T-cell (primary cell): ENCODE data around the gene GNAS. TPM values are rescaled to one million over a fixed set of nuclear protein-coding genes. Genes with fewer than 3 reads are reported as not detected.

ENCODE experiments used
- ATAC-seq, 4 experiments: fragments of 200-7000 bp in 3 of 4; fragments of 150-1000 bp in 1 of 4; cut with Tn5 transposase; replicated peaks in 1 of 4; 1 replicate in 3 of 4; 2 replicates in 1 of 4; pipeline ENCODE4 v1.10.0; 2021; ENCODE audit warnings: moderate library complexity in 3 of 4, mild to moderate bottlenecking in 2 of 4, moderate number of reproducible peaks in 1 of 4
- CTCF ChIA-PET, 2 donors: fragments of 300-600 bp; sonication (Branson Sonifier 250); formaldehyde crosslinking; loops; one replicate each; lab custom pipeline; 2022; ENCODE audit warnings: antibody characterized with exemption in 2 of 2; lab: Charles Lee
- POLR2A ChIA-PET, 2 donors: fragments of 300-600 bp; sonication (Branson Sonifier 250); formaldehyde crosslinking; loops; one replicate each; lab custom pipeline; 2022; ENCODE audit warnings: antibody characterized with exemption in 2 of 2; lab: Charles Lee
- DNase-seq, 35 experiments: peaks; one replicate each; pipeline versions ENCODE4 v3.0.0 to v3.0.0-alpha.2; 2013 to 2023
- H3K27ac ChIP-seq: one replicate; pipeline ENCODE4 v1.5.1; 2013; ENCODE audit warnings: low read length
- H3K27me3 ChIP-seq, 2 experiments: replicated peaks in 1 of 2; 1 replicate in 1 of 2; 2 replicates in 1 of 2; pipeline versions ENCODE4 v1.6.1 to v1.7.0; 2013; ENCODE audit warnings: low read length in 1 of 2, mixed read lengths in 1 of 2; ENCODE audit not compliant: control insufficient read depth in 2 of 2, insufficient read depth in 2 of 2; ENCODE audit errors: extremely low read depth in 1 of 2
- H3K36me3 ChIP-seq, 2 donors: 1 replicate in 1 of 2; 2 replicates in 1 of 2; pipeline versions ENCODE4 v1.6.1 to v1.7.0; 2013; ENCODE audit warnings: low read length in 1 of 2; ENCODE audit not compliant: control insufficient read depth in 2 of 2, insufficient read depth in 1 of 2; ENCODE audit errors: extremely low read depth in 1 of 2
- H3K4me1 ChIP-seq, 2 experiments: 1 replicate in 1 of 2; 2 replicates in 1 of 2; pipeline versions ENCODE4 v1.6.1 to v1.7.0; 2013; ENCODE audit warnings: low read length in 2 of 2, mixed read lengths in 1 of 2; ENCODE audit not compliant: insufficient read depth in 2 of 2, control insufficient read depth in 1 of 2; ENCODE audit errors: extremely low read depth in 1 of 2
- H3K4me3 ChIP-seq, 2 donors: 1 replicate in 1 of 2; 2 replicates in 1 of 2; pipeline versions ENCODE4 v1.5.1 to v1.7.0; 2013; ENCODE audit warnings: mild to moderate bottlenecking in 2 of 2, low read length in 1 of 2, moderate library complexity in 1 of 2; ENCODE audit not compliant: control insufficient read depth in 1 of 2; ENCODE audit errors: extremely low read depth in 1 of 2
- H3K9me3 ChIP-seq: 2 replicates; pipeline ENCODE4 v1.7.0; 2013
- H3K27ac Mint-ChIP-seq, 2 donors: one replicate each; pipeline ENCODE4 v1.8.0; 2020 to 2021; ENCODE audit warnings: mild to moderate bottlenecking in 2 of 2, mixed read lengths in 2 of 2
- H3K27me3 Mint-ChIP-seq, 2 donors: one replicate each; pipeline ENCODE4 v1.8.0; 2021 to 2022; ENCODE audit warnings: mixed read lengths in 2 of 2
- H3K36me3 Mint-ChIP-seq: one replicate; pipeline ENCODE4 v1.8.0; 2021; ENCODE audit warnings: mixed read lengths
- H3K4me1 Mint-ChIP-seq, 3 donors: one replicate each; pipeline ENCODE4 v1.8.0; 2020 to 2022; ENCODE audit warnings: mixed read lengths in 3 of 3, mild to moderate bottlenecking in 1 of 3
- H3K4me3 Mint-ChIP-seq, 3 donors: one replicate each; pipeline ENCODE4 v1.8.0; 2020 to 2022; ENCODE audit warnings: mild to moderate bottlenecking in 3 of 3, mixed read lengths in 3 of 3, moderate library complexity in 3 of 3
- H3K9me3 Mint-ChIP-seq, 3 donors: one replicate each; pipeline ENCODE4 v1.8.0; 2020 to 2022; ENCODE audit warnings: mixed read lengths in 3 of 3
- WGBS: methylation state at CpG from one replicate; pipeline ENCODE4 v1.1.5; 2013; ENCODE audit warnings: missing lambda C conversion rate; ENCODE audit not compliant: insufficient coverage; 5-methylcytosine and 5-hydroxymethylcytosine counted together
- total RNA-seq, 35 experiments: library from RNA in 6 of 35; stranded (reverse) in 6 of 35; fragments of 120-200 nt in 1 of 35; gene quantifications; one replicate each; pipeline versions ENCODE4 v1.2.1 to v1.2.4 and lab custom pipeline; 2013 to 2026

Gene GNAS
- total RNA-seq, 5 donors from 2014 or later (not counting 1 experiment from before 2014, with no cell fraction given) = 578 to 855 (median 640) TPM

DNA sequence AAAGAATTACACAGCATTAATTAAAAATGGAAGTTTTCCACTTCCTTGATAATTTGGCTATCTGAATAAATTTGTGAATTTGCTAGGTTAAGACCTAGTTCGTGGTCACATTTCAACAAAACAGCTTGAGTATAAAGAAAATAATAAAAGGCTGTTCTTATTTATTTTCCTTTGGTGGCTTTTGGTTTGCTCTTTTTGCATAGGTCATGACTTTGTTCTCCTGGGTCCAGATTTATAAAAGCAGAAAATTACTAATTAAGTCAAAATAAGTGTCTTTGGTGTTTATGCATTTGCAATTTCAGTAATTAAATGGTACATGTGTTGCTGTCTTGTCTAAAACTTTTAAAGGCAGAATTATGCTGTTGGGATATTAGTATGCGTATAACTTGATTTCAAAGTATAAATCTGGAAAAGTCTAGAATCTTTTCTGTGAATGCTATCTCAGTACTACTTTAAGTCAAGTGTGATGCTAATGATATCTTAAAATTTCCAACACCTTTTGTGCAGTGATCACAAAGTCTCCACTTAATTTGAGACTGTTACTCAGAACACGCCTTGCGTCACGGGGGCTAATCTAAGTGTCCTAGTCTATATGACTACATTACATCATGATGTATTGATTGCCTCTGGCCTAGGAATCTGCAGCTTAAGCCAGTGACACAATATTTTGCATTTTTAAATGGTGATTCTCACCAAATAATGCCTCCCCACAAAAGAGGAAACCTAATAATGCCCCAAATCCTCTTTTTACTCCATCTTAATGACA lies 41.0 kb downstream of the GNAS start:
- Histone ChIP-seq H3K9me3 (no peaks in the 10 kb centered on the region), H3K36me3 (peaks cover 15 to 22% of the 10 kb centered on the region in 2 donors), H3K27me3 (no peaks in the 10 kb centered on the region), H3K4me1 (peaks cover 20 to 33% of the 10 kb centered on the region in 2 experiments), H3K4me3 (peak overlapping the region; percentile 18 to 92), H3K27ac (peak overlapping the region; percentile 90)
- peak overlapping the region; percentile 80 to 95 (median 84) for H3K4me3 Mint-ChIP-seq
- peaks cover 51 to 55% (median 54%) of the 10 kb centered on the region in 3 donors for H3K4me1 Mint-ChIP-seq
- H3K9me3 Mint-ChIP-seq = no peaks in the 10 kb centered on the region
- no peak for ATAC-seq
- CTCF ChIA-PET = no interaction called here
- DNase-seq = peak in 3 of 35 experiments; percentile 16 to 33 (median 20)
- H3K27me3 Mint-ChIP-seq = no peaks in the 10 kb centered on the region
- WGBS = no CpG with 5 or more reads among the region's 5 CpGs
- H3K36me3 Mint-ChIP-seq = peaks cover 17% of the 10 kb centered on the region
- H3K27ac Mint-ChIP-seq = peak overlapping the region; percentile 89 to 90
- POLR2A ChIA-PET = interaction anchor here (0.7 to 1.1 kb wide), 2 partner anchors 7 to 266 kb away, joined by 3 read pairs; no protein-coding TSS in a partner anchor

GRCh38 chr20:58894652-58895447 lies 42.3 kb downstream of the GNAS start:
- H3K9me3 ChIP-seq = no peaks in the 10 kb centered on the region
- no peaks in the 10 kb centered on the region for H3K27me3 Mint-ChIP-seq
- H3K4me3 ChIP-seq = no peak overlapping the region
- POLR2A ChIA-PET = no interaction called here
- H3K27me3 ChIP-seq = no peaks in the 10 kb centered on the region
- 0% methylated on average over 1 of the region's 5 CpGs for WGBS
- peaks cover 19 to 33% of the 10 kb centered on the region in 2 experiments for H3K4me1 ChIP-seq
- ATAC-seq (no peak), DNase-seq (no peak)
- H3K36me3 ChIP-seq = peaks cover 17 to 33% of the 10 kb centered on the region in 2 donors
- peak overlapping the region; percentile 80 to 95 (median 84) for H3K4me3 Mint-ChIP-seq
- peak overlapping the region; percentile 89 to 90 for H3K27ac Mint-ChIP-seq
- peaks cover 64 to 67% (median 64%) of the 10 kb centered on the region in 3 donors for H3K4me1 Mint-ChIP-seq
- CTCF ChIA-PET = no interaction called here
- no peaks in the 10 kb centered on the region for H3K9me3 Mint-ChIP-seq
- H3K27ac ChIP-seq = peak overlapping the region; percentile 50
- H3K36me3 Mint-ChIP-seq = peaks cover 25% of the 10 kb centered on the region

GRCh38 chr20:58895448-58896180 lies 43.1 kb downstream of the GNAS start:
- Histone ChIP-seq H3K4me1 (peaks cover 17 to 36% of the 10 kb centered on the region in 2 experiments), H3K27me3 (no peaks in the 10 kb centered on the region), H3K36me3 (peaks cover 17 to 33% of the 10 kb centered on the region in 2 donors), H3K9me3 (no peaks in the 10 kb centered on the region), H3K4me3 (no peak overlapping the region), H3K27ac (peak overlapping the region; percentile 50)
- H3K27ac Mint-ChIP-seq = peak overlapping the region; percentile 89 to 90
- DNase-seq = peak in 1 of 35 experiments; percentile 42
- H3K9me3 Mint-ChIP-seq = no peaks in the 10 kb centered on the region
- no peaks in the 10 kb centered on the region for H3K27me3 Mint-ChIP-seq
- ChIA-PET CTCF (no interaction called here), POLR2A (no interaction called here)
- ATAC-seq = no peak
- peaks cover 31% of the 10 kb centered on the region for H3K36me3 Mint-ChIP-seq
- peaks cover 71 to 74% (median 72%) of the 10 kb centered on the region in 3 donors for H3K4me1 Mint-ChIP-seq
- H3K4me3 Mint-ChIP-seq = peak overlapping the region; percentile 80 to 95 (median 84)
- 86% methylated on average over 4 of the region's 13 CpGs for WGBS

- Mint-ChIP-seq H3K36me3 (peaks cover 33% of the 10 kb centered on the region), H3K4me3 (no peak overlapping the region), H3K9me3 (no peaks in the 10 kb centered on the region), H3K27ac (peak overlapping the region in 1 of 2 donors; percentile 89), H3K4me1 (peaks cover 79 to 85% (median 81%) of the 10 kb centered on the region in 3 donors), H3K27me3 (no peaks in the 10 kb centered on the region)
- no peaks in the 10 kb centered on the region for H3K9me3 ChIP-seq
- ATAC-seq = no peak
- H3K4me3 ChIP-seq = no peak overlapping the region
- no peak for DNase-seq
- CTCF ChIA-PET = interaction anchor here in 1 of 2 donors (1.0 kb wide), 1 partner anchor 11 kb away, joined by 3 read pairs; no protein-coding TSS in a partner anchor
- peaks cover 17 to 33% of the 10 kb centered on the region in 2 donors for H3K36me3 ChIP-seq
- peaks cover 17 to 37% of the 10 kb centered on the region in 2 experiments for H3K4me1 ChIP-seq
- H3K27ac ChIP-seq = peak overlapping the region; percentile 15
- WGBS = no CpG with 5 or more reads among the region's 3 CpGs
- H3K27me3 ChIP-seq = no peaks in the 10 kb centered on the region
- POLR2A ChIA-PET = interaction anchor here (0.7 to 1.1 kb wide), 3 partner anchors 9 to 11 kb away, joined by 3 to 7 read pairs (median 3); no protein-coding TSS in a partner anchor
These were observed 44.3 kb downstream of the GNAS start for GRCh38 chr20:58896820-58897219.

DNA sequence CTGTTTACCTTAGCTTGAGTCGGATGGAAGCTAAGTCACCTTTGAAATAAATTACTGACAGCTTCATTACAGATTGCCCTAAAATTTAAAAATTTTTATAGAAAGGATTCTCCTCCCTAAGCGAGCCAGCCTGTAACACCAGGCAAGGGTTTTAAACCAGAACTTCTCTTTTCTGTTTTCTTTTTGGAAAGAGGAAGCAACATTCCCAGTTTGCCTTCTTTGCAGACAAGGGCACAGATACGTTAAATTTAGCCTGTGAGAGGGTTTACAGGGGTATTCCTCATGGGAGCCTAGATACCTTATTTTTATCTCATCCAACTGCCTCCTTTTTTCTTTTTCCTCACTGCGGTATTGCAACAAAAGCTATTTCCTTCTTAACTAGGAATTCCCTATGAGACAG lies 45.0 kb downstream of the GNAS start:
- H3K36me3 Mint-ChIP-seq = peaks cover 37% of the 10 kb centered on the region

More for the DNA sequence above, 45.0 kb downstream of the GNAS start:
- Mint-ChIP-seq H3K27me3 (no peaks in the 10 kb centered on the region), H3K27ac (peak overlapping the region; percentile 18 to 84), H3K9me3 (no peaks in the 10 kb centered on the region), H3K4me1 (peaks cover 84 to 91% (median 87%) of the 10 kb centered on the region in 3 donors), H3K4me3 (no peak overlapping the region)
- Histone ChIP-seq H3K4me1 (peaks cover 17 to 37% of the 10 kb centered on the region in 2 experiments), H3K9me3 (no peaks in the 10 kb centered on the region), H3K4me3 (no peak overlapping the region), H3K27me3 (no peaks in the 10 kb centered on the region), H3K36me3 (peaks cover 17 to 33% of the 10 kb centered on the region in 2 donors), H3K27ac (peak overlapping the region; percentile 15)
- POLR2A ChIA-PET = interaction anchor here (0.6 to 1.1 kb wide), 4 partner anchors 10 to 240 kb away, joined by 3 to 7 read pairs (median 3); no protein-coding TSS in a partner anchor
- ATAC-seq (no peak), DNase-seq (no peak)
- CTCF ChIA-PET = interaction anchor here in 1 of 2 donors (1.0 kb wide), 1 partner anchor 10 kb away, joined by 3 read pairs; no protein-coding TSS in a partner anchor
- no CpG with 5 or more reads among the region's 4 CpGs for WGBS
